CD4-positive, alpha-beta memory T cell (primary cell): ENCODE measurements around the gene LDB2. TPM values are rescaled to one million over a fixed set of nuclear protein-coding genes. Genes with fewer than 3 reads are reported as not detected.

Experiments
- CTCF ChIA-PET: fragments of 350-600 bp; sonication (Branson Sonifier 250); formaldehyde crosslinking; loops from one replicate; lab custom pipeline; 2021; ENCODE audit warnings: inconsistent platforms; ENCODE audit not compliant: partially characterized antibody; lab: Charles Lee
- POLR2A ChIA-PET: fragments of 350-600 bp; sonication (Branson Sonifier 250); formaldehyde crosslinking; loops from one replicate; lab custom pipeline; 2021; ENCODE audit not compliant: partially characterized antibody; lab: Charles Lee
- DNase-seq, 5 donors: peaks; one replicate each; pipeline versions ENCODE4 v3.0.0 to v3.0.0-alpha.2; 2020 to 2022; ENCODE audit warnings: mixed read lengths in 1 of 5
- H3K27ac ChIP-seq: one replicate; pipeline ENCODE4 v1.7.0; 2013; ENCODE audit warnings: low read depth, low read length
- H3K27me3 ChIP-seq: 2 replicates; pipeline ENCODE4 v1.7.0; 2013; ENCODE audit warnings: mild to moderate bottlenecking, low read length, moderate library complexity; ENCODE audit not compliant: insufficient read depth
- H3K36me3 ChIP-seq: 2 replicates; pipeline ENCODE4 v1.7.0; 2013; ENCODE audit warnings: mild to moderate bottlenecking, low read length, moderate library complexity; ENCODE audit not compliant: insufficient read depth
- H3K4me1 ChIP-seq: 2 replicates; pipeline ENCODE4 v1.7.0; 2013; ENCODE audit warnings: mild to moderate bottlenecking, low read length, moderate library complexity; ENCODE audit not compliant: insufficient read depth
- H3K4me3 ChIP-seq, 2 donors: one replicate each; pipeline ENCODE4 v1.7.0; 2013; ENCODE audit warnings: low read length in 2 of 2, mild to moderate bottlenecking in 1 of 2
- H3K9me3 ChIP-seq, 2 donors: one replicate each; pipeline ENCODE4 v1.7.0; 2013; ENCODE audit warnings: low read length in 2 of 2, control low read depth in 1 of 2; ENCODE audit not compliant: control insufficient read depth in 1 of 2
- H3K27ac Mint-ChIP-seq, 7 donors: one replicate each; pipeline ENCODE4 v1.8.0; 2020 to 2021; ENCODE audit warnings: mixed read lengths in 7 of 7, mild to moderate bottlenecking in 6 of 7, inconsistent platforms in 3 of 7, moderate library complexity in 3 of 7
- H3K27me3 Mint-ChIP-seq, 2 donors: one replicate each; pipeline ENCODE4 v1.8.0; 2020 to 2021; ENCODE audit warnings: mixed read lengths in 2 of 2
- H3K36me3 Mint-ChIP-seq, 2 donors: one replicate each; pipeline ENCODE4 v1.8.0; 2020 to 2021; ENCODE audit warnings: mixed read lengths in 2 of 2, inconsistent platforms in 1 of 2, mild to moderate bottlenecking in 1 of 2
- H3K4me1 Mint-ChIP-seq, 4 donors: one replicate each; pipeline ENCODE4 v1.8.0; 2020 to 2021; ENCODE audit warnings: mixed read lengths in 4 of 4, mild to moderate bottlenecking in 1 of 4
- H3K4me3 Mint-ChIP-seq, 8 donors: one replicate each; pipeline ENCODE4 v1.8.0; 2020 to 2021; ENCODE audit warnings: mixed read lengths in 8 of 8, mild to moderate bottlenecking in 7 of 8, moderate library complexity in 6 of 8, inconsistent platforms in 3 of 8
- H3K9me3 Mint-ChIP-seq, 8 donors: one replicate each; pipeline ENCODE4 v1.8.0; 2020 to 2021; ENCODE audit warnings: mixed read lengths in 8 of 8, mild to moderate bottlenecking in 5 of 8, inconsistent platforms in 3 of 8, moderate library complexity in 1 of 8
- intact Hi-C: fragments of 100-400 bp; cut with micrococcal nuclease; formaldehyde crosslinking; loops from one replicate; pipeline ENCODE4 v1.15.1; 2023
- polyA plus RNA-seq, 2 donors: library from polyadenylated mRNA; unstranded; fragments of 300-500 nt; fragmentation: Illumina TruSeq; gene quantifications; one replicate each; pipeline ENCODE4 v1.2.3, GENCODE V29; 2021
- total RNA-seq, 2 experiments: library from RNA; stranded (reverse); gene quantifications; one replicate each; pipeline ENCODE4 v1.2.3, GENCODE V29; 2021

Gene LDB2
- total and polyA plus RNA-seq, 4 experiments from 2014 or later = not detected

- H3K27me3 Mint-ChIP-seq = no peaks in the 10 kb centered on the region
- H3K4me3 Mint-ChIP-seq = no peak overlapping the region
- no peaks in the 10 kb centered on the region for H3K27me3 ChIP-seq
- intact Hi-C loops = no loop called here
- no peaks in the 10 kb centered on the region for H3K36me3 Mint-ChIP-seq
- no peak overlapping the region for H3K27ac ChIP-seq
- H3K36me3 ChIP-seq = no peaks in the 10 kb centered on the region
- POLR2A ChIA-PET = no interaction called here
- CTCF ChIA-PET = no interaction called here
- no peaks in the 10 kb centered on the region for H3K4me1 ChIP-seq
- H3K4me3 ChIP-seq = no peak overlapping the region
- DNase-seq = no peak
- no peak overlapping the region for H3K27ac Mint-ChIP-seq
- no peaks in the 10 kb centered on the region for H3K4me1 Mint-ChIP-seq
- H3K9me3 Mint-ChIP-seq = peaks cover 0 to 2% (median 0%) of the 10 kb centered on the region in 8 donors
- no peaks in the 10 kb centered on the region for H3K9me3 ChIP-seq
Observed at GRCh38 chr4:16685536-16685935, 212.9 kb downstream of the LDB2 start.

DNA sequence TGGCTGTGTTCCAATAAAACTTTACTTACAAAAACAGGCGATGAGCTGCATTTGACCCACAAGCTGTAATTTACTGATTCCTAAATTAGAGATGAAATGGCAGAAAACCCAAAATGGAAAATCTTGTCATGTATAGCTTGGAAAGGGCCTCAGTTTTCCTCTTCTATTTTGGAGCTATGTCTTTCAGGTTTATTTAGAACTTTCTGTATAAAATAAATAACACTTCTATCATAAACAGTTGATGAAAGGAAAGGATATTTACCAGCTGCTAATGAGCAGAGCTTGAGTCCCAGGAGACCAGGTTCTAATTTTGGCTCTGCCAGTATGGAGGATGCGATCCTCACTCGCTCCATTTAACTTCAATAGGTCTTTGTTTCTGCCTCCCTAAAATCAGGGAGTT is 213.5 kb downstream of the LDB2 start:
- no peak overlapping the region for H3K4me3 ChIP-seq
- intact Hi-C loops = no loop called here
- peaks cover 0 to 1% of the 10 kb centered on the region in 2 donors for H3K27me3 Mint-ChIP-seq
- POLR2A ChIA-PET = no interaction called here
- H3K27ac Mint-ChIP-seq = no peak overlapping the region
- no peak overlapping the region for H3K27ac ChIP-seq
- no peak for DNase-seq
- H3K36me3 Mint-ChIP-seq = no peaks in the 10 kb centered on the region
- peaks cover 0 to 2% (median 0%) of the 10 kb centered on the region in 8 donors for H3K9me3 Mint-ChIP-seq
- CTCF ChIA-PET = no interaction called here
- H3K27me3 ChIP-seq = no peaks in the 10 kb centered on the region
- no peaks in the 10 kb centered on the region for H3K4me1 ChIP-seq
- H3K4me3 Mint-ChIP-seq = no peak overlapping the region
- no peaks in the 10 kb centered on the region for H3K9me3 ChIP-seq
- H3K36me3 ChIP-seq = no peaks in the 10 kb centered on the region
- no peaks in the 10 kb centered on the region for H3K4me1 Mint-ChIP-seq

DNA sequence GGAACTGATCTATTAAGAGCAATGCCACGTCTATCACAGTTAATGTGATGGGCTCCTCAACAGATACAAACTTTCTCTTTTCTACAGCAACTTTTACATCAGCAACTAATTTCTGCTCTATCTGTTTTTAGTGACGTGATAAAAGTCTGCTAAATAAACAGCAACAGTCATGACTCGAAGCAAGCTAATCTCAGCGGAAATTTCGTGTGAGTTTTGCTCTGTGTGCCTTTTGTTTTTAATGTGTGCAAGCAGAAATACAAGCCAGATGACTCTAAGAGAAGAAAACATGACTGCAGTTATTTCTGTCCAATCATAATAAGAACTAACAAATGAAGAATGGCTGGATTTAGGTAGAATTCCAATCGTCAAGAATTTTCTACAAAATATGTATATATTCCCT is 214.3 kb downstream of the LDB2 start:
- Histone ChIP-seq H3K27me3 (no peaks in the 10 kb centered on the region), H3K4me3 (no peak overlapping the region), H3K4me1 (no peaks in the 10 kb centered on the region), H3K27ac (no peak overlapping the region), H3K9me3 (no peaks in the 10 kb centered on the region), H3K36me3 (no peaks in the 10 kb centered on the region)
- intact Hi-C loops = no loop called here
- no peak overlapping the region for H3K27ac Mint-ChIP-seq
- no peaks in the 10 kb centered on the region for H3K36me3 Mint-ChIP-seq
- peaks cover 0 to 2% (median 0%) of the 10 kb centered on the region in 8 donors for H3K9me3 Mint-ChIP-seq
- H3K4me1 Mint-ChIP-seq = no peaks in the 10 kb centered on the region
- no peak overlapping the region for H3K4me3 Mint-ChIP-seq
- DNase-seq = no peak
- POLR2A ChIA-PET = no interaction called here
- CTCF ChIA-PET = no interaction called here
- peaks cover 1% of the 10 kb centered on the region in 2 donors for H3K27me3 Mint-ChIP-seq

GRCh38 chr4:16682975-16683374 is 215.5 kb downstream of the LDB2 start:
- Mint-ChIP-seq H3K4me1 (no peaks in the 10 kb centered on the region), H3K9me3 (no peaks in the 10 kb centered on the region), H3K4me3 (no peak overlapping the region), H3K27ac (no peak overlapping the region), H3K36me3 (no peaks in the 10 kb centered on the region), H3K27me3 (peaks cover 1 to 2% of the 10 kb centered on the region in 2 donors)
- Histone ChIP-seq H3K27me3 (no peaks in the 10 kb centered on the region), H3K4me3 (no peak overlapping the region), H3K36me3 (no peaks in the 10 kb centered on the region), H3K4me1 (no peaks in the 10 kb centered on the region), H3K27ac (no peak overlapping the region), H3K9me3 (no peaks in the 10 kb centered on the region)
- intact Hi-C loops = no loop called here
- DNase-seq = no peak
- ChIA-PET CTCF (interaction anchor here (1.2 kb wide), 1 partner anchor 12 kb away, joined by 3 read pairs; no protein-coding TSS in a partner anchor), POLR2A (no interaction called here)

- H3K4me3 Mint-ChIP-seq = no peak overlapping the region
- no peaks in the 10 kb centered on the region for H3K4me1 Mint-ChIP-seq
- H3K27me3 Mint-ChIP-seq = peaks cover 1 to 3% of the 10 kb centered on the region in 2 donors
Observed at GRCh38 chr4:16677001-16677944, 221.2 kb downstream of the LDB2 start.

DNA sequence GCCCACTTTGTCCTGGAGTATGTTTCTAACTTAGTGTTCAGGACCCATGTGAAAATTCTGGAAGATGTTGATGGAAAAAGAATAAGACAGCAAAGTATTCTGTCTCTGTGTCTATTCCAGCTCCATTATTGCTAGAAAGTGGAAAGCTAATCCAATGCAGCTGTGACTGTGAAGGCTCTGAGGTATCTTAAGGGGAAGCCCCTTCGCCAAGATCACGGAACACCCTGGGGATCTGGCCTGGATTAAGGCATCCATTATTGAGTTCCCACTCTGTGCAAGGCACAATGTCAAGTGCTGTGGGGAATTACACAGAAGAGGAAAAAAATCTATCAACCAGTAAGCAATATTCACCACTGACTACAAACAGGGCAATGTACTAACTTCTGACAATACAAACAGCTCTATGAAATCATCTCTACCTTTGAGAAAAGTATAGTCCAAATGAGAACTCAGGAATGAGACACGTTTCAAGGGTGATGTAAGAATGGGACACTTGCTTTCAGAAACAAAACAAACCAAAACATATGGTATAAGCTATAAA is 222.1 kb downstream of the LDB2 start:
- Histone ChIP-seq H3K4me3 (no peak overlapping the region), H3K27me3 (no peaks in the 10 kb centered on the region), H3K9me3 (no peaks in the 10 kb centered on the region), H3K4me1 (no peaks in the 10 kb centered on the region), H3K36me3 (no peaks in the 10 kb centered on the region), H3K27ac (no peak overlapping the region)
- Mint-ChIP-seq H3K9me3 (no peaks in the 10 kb centered on the region), H3K36me3 (no peaks in the 10 kb centered on the region), H3K4me3 (no peak overlapping the region), H3K27me3 (peaks cover 1 to 3% of the 10 kb centered on the region in 2 donors), H3K27ac (no peak overlapping the region), H3K4me1 (no peaks in the 10 kb centered on the region)
- intact Hi-C loops = no loop called here
- DNase-seq = no peak
- ChIA-PET CTCF (no interaction called here), POLR2A (no interaction called here)

More at GRCh38 chr4:16677001-16677944, 221.2 kb downstream of the LDB2 start:
- no peak for DNase-seq
- H3K9me3 Mint-ChIP-seq = no peaks in the 10 kb centered on the region
- no peaks in the 10 kb centered on the region for H3K4me1 ChIP-seq
- no peak overlapping the region for H3K27ac Mint-ChIP-seq
- intact Hi-C loops = no loop called here
- H3K27me3 ChIP-seq = no peaks in the 10 kb centered on the region
- no peak overlapping the region for H3K4me3 ChIP-seq
- ChIA-PET POLR2A (no interaction called here), CTCF (no interaction called here)
- no peaks in the 10 kb centered on the region for H3K36me3 Mint-ChIP-seq
- H3K9me3 ChIP-seq = no peaks in the 10 kb centered on the region
- H3K27ac ChIP-seq = no peak overlapping the region
- H3K36me3 ChIP-seq = no peaks in the 10 kb centered on the region

GRCh38 chr4:16674082-16674481 is 224.4 kb downstream of the LDB2 start:
- ChIA-PET CTCF (no interaction called here), POLR2A (no interaction called here)
- H3K9me3 ChIP-seq = no peaks in the 10 kb centered on the region
- H3K36me3 ChIP-seq = no peaks in the 10 kb centered on the region
- no peaks in the 10 kb centered on the region for H3K9me3 Mint-ChIP-seq
- H3K27ac ChIP-seq = no peak overlapping the region
- no peak for DNase-seq
- peaks cover 0 to 1% of the 10 kb centered on the region in 2 donors for H3K27me3 Mint-ChIP-seq
- H3K4me1 ChIP-seq = no peaks in the 10 kb centered on the region
- no peaks in the 10 kb centered on the region for H3K4me1 Mint-ChIP-seq
- H3K27me3 ChIP-seq = no peaks in the 10 kb centered on the region
- no peaks in the 10 kb centered on the region for H3K36me3 Mint-ChIP-seq
- no peak overlapping the region for H3K4me3 Mint-ChIP-seq
- intact Hi-C loops = no loop called here
- no peak overlapping the region for H3K4me3 ChIP-seq
- H3K27ac Mint-ChIP-seq = no peak overlapping the region
